H1 (cell line): ENCODE data around the gene CELF5. TPM values are rescaled to one million over a fixed set of nuclear protein-coding genes. Genes with fewer than 3 reads are reported as not detected.

ENCODE experiments used
- CTCF ChIA-PET: fragments of 300-600 bp; sonication (Branson Sonifier 250); formaldehyde crosslinking; loops from one replicate; lab custom pipeline; 2021; ENCODE audit not compliant: partially characterized antibody; lab: Charles Lee
- POLR2A ChIA-PET: fragments of 300-600 bp; sonication (Branson Sonifier 250); formaldehyde crosslinking; loops from one replicate; lab custom pipeline; 2021; ENCODE audit warnings: inconsistent platforms; ENCODE audit not compliant: partially characterized antibody; lab: Charles Lee
- DNase-seq, 2 experiments: peaks; one replicate each; pipeline versions ENCODE4 v3.0.0 to v3.0.0-alpha.2; 2010 to 2022; ENCODE audit warnings: low spot score in 2 of 2, low read depth in 1 of 2, mixed read lengths in 1 of 2
- FAIRE-seq: peaks from 2 replicates; lab custom pipeline; 2011; peaks lifted over from hg19 to GRCh38; lab: Jason Lieb, UNC
- H2AFZ ChIP-seq: 2 replicates; pipeline ENCODE4 v1.8.1; 2012; ENCODE audit warnings: low read length, inconsistent platforms
- H2AK5ac ChIP-seq: 2 replicates; pipeline ENCODE4 v1.6.1; 2013; ENCODE audit warnings: low read depth, low read length
- H2BK120ac ChIP-seq: replicated peaks from 2 replicates; pipeline ENCODE3; 2013; ENCODE audit warnings: low read depth, low read length, inconsistent platforms
- H2BK12ac ChIP-seq: 2 replicates; pipeline ENCODE4 v1.6.1; 2013; ENCODE audit warnings: low read depth, low read length
- H2BK15ac ChIP-seq: 2 replicates; pipeline ENCODE4 v1.6.1; 2013; ENCODE audit warnings: low read length
- H2BK20ac ChIP-seq: 2 replicates; pipeline ENCODE4 v1.6.1; 2013; ENCODE audit warnings: low read length
- H2BK5ac ChIP-seq: 2 replicates; pipeline ENCODE4 v1.6.1; 2013; ENCODE audit warnings: low read depth, low read length
- H3K14ac ChIP-seq: 2 replicates; pipeline ENCODE4 v1.6.1; 2013; ENCODE audit warnings: inconsistent platforms; ENCODE audit not compliant: insufficient read length
- H3K18ac ChIP-seq: 2 replicates; pipeline ENCODE4 v1.6.1; 2013; ENCODE audit warnings: low read length; ENCODE audit errors: extremely low read depth
- H3K23ac ChIP-seq: 2 replicates; pipeline ENCODE4 v1.6.1; 2013; ENCODE audit warnings: inconsistent platforms; ENCODE audit not compliant: insufficient read length
- H3K23me2 ChIP-seq: 2 replicates; pipeline ENCODE4 v1.6.1; 2013; ENCODE audit warnings: low read depth, low read length
- H3K27ac ChIP-seq: 2 replicates; pipeline ENCODE4 v1.6.1; 2011; ENCODE audit warnings: low read depth, low read length, inconsistent platforms
- H3K27me3 ChIP-seq, 4 experiments: replicated peaks in 1 of 4; 1 replicate in 1 of 4; 2 replicates in 3 of 4; pipeline versions ENCODE4 v1.6.1 to v1.8.1; 2011 to 2013; ENCODE audit warnings: low read length in 3 of 4, mild to moderate bottlenecking in 3 of 4, inconsistent platforms in 2 of 4, mixed read lengths in 2 of 4, moderate library complexity in 1 of 4; ENCODE audit not compliant: control insufficient read depth in 3 of 4, insufficient read depth in 3 of 4; ENCODE audit errors: extremely low read depth in 1 of 4
- H3K36me3 ChIP-seq, 4 experiments: 2 replicates each; pipeline versions ENCODE4 v1.6.1 to v1.8.1; 2011 to 2013; ENCODE audit warnings: mild to moderate bottlenecking in 4 of 4, low read length in 3 of 4, moderate library complexity in 2 of 4, control low read depth in 1 of 4, inconsistent platforms in 1 of 4; ENCODE audit not compliant: insufficient read depth in 4 of 4, control insufficient read depth in 2 of 4
- H3K4ac ChIP-seq: replicated peaks from 2 replicates; pipeline ENCODE3; 2013; ENCODE audit warnings: low read length, low read depth, mixed read lengths, inconsistent platforms; ENCODE audit not compliant: insufficient read length
- H3K4me1 ChIP-seq, 4 experiments: replicated peaks in 1 of 4; 1 replicate in 1 of 4; 2 replicates in 3 of 4; pipeline versions ENCODE4 v1.6.1 to v1.8.1; 2011 to 2013; ENCODE audit warnings: low read length in 3 of 4, inconsistent platforms in 2 of 4, mixed read lengths in 1 of 4; ENCODE audit not compliant: insufficient read depth in 4 of 4, control insufficient read depth in 3 of 4
- H3K4me2 ChIP-seq, 2 experiments: 2 replicates each; pipeline versions ENCODE4 v1.6.1 to v1.8.1; 2011 to 2013; ENCODE audit warnings: low read depth in 2 of 2, low read length in 2 of 2, control low read depth in 1 of 2, inconsistent platforms in 1 of 2, mild to moderate bottlenecking in 1 of 2; ENCODE audit not compliant: insufficient read depth in 1 of 2
- H3K4me3 ChIP-seq, 4 experiments: fragments of 200-600, 300-600 bp in 1 of 4; sonication (generic), shearing (Covaris generic), sonication (Bioruptor Twin) in 1 of 4; 2 replicates each; pipeline versions ENCODE4 v1.5.1 to v1.8.1; 2011 to 2016; ENCODE audit warnings: low read length in 4 of 4, low read depth in 3 of 4, control low read depth in 2 of 4, inconsistent platforms in 2 of 4, mild to moderate bottlenecking in 2 of 4, mixed read lengths in 1 of 4, moderate library complexity in 1 of 4; ENCODE audit not compliant: insufficient read depth in 2 of 4; ENCODE audit errors: extremely low read depth in 1 of 4
- H3K56ac ChIP-seq: replicated peaks from 2 replicates; pipeline ENCODE3; 2013; ENCODE audit warnings: low read depth, mild to moderate bottlenecking, mixed read lengths, low read length, inconsistent platforms; ENCODE audit not compliant: insufficient read length
- H3K79me1 ChIP-seq: 2 replicates; pipeline ENCODE4 v1.6.1; 2013; ENCODE audit warnings: low read depth, low read length, control low read depth
- H3K79me2 ChIP-seq, 2 experiments: 2 replicates each; pipeline versions ENCODE4 v1.6.1 to v1.8.1; 2012 to 2013; ENCODE audit warnings: low read length in 2 of 2, mild to moderate bottlenecking in 2 of 2, inconsistent platforms in 1 of 2; ENCODE audit not compliant: insufficient read depth in 2 of 2, control insufficient read depth in 1 of 2
- H3K9ac ChIP-seq, 4 experiments: replicated peaks in 1 of 4; 1 replicate in 1 of 4; 2 replicates in 3 of 4; pipeline versions ENCODE4 v1.6.1 to v1.8.1; 2011 to 2013; ENCODE audit warnings: low read depth in 3 of 4, low read length in 3 of 4, control low read depth in 2 of 4, mild to moderate bottlenecking in 2 of 4, moderate library complexity in 2 of 4, inconsistent platforms in 1 of 4; ENCODE audit errors: extremely low read depth in 1 of 4
- H3K9me3 ChIP-seq, 2 experiments: 2 replicates each; pipeline versions ENCODE4 v1.6.1 to v1.8.1; 2012 to 2013; ENCODE audit warnings: mild to moderate bottlenecking in 2 of 2, moderate library complexity in 2 of 2, control low read depth in 1 of 2, inconsistent platforms in 1 of 2, low read depth in 1 of 2, low read length in 1 of 2, mixed read lengths in 1 of 2; ENCODE audit not compliant: insufficient read depth in 2 of 2
- H4K20me1 ChIP-seq, 2 experiments: replicated peaks in 1 of 2; 2 replicates each; pipeline versions ENCODE3 to v1.8.1; 2011 to 2013; ENCODE audit warnings: inconsistent platforms in 2 of 2, low read length in 2 of 2, mild to moderate bottlenecking in 1 of 2; ENCODE audit not compliant: insufficient read depth in 2 of 2, control insufficient read depth in 1 of 2
- H4K5ac ChIP-seq: 2 replicates; pipeline ENCODE4 v1.6.1; 2013; ENCODE audit warnings: low read length, low read depth, mixed read lengths, inconsistent platforms; ENCODE audit not compliant: insufficient read length
- H4K8ac ChIP-seq: 2 replicates; pipeline ENCODE4 v1.8.0; 2013; ENCODE audit warnings: mild to moderate bottlenecking, moderate library complexity, low read length, inconsistent platforms; ENCODE audit not compliant: insufficient read depth; ENCODE audit errors: extremely low read depth
- H4K91ac ChIP-seq: replicated peaks from 2 replicates; pipeline ENCODE3; 2013; ENCODE audit warnings: low read length, mixed read lengths, inconsistent platforms; ENCODE audit not compliant: insufficient read length
- KDM5A ChIP-seq: fragments of 200-600 bp; IDR thresholded peaks from 2 replicates; pipeline ENCODE4 v1.7.1; 2012; ENCODE audit warnings: mild to moderate bottlenecking, low read length, inconsistent platforms, mixed read lengths
- RBBP5 ChIP-seq: IDR thresholded peaks from 2 replicates; pipeline ENCODE4 v1.7.1; 2012; ENCODE audit warnings: low read depth, mild to moderate bottlenecking, inconsistent platforms, low read length, moderate library complexity, borderline replicate concordance
- RXRA ChIP-seq: IDR thresholded peaks from 2 replicates; pipeline ENCODE4 v1.6.1; 2011; ENCODE audit warnings: low read depth, mild to moderate bottlenecking, low read length, moderate library complexity; ENCODE audit not compliant: insufficient read depth
- SIRT6 ChIP-seq: IDR thresholded peaks from one replicate; pipeline ENCODE4 v1.7.1; 2012; ENCODE audit warnings: low read length, inconsistent platforms
- WGBS, 2 experiments: shearing (Covaris generic) in 1 of 2; methylation state at CpG; one replicate each; pipeline versions ENCODE4 v1.1.6 to v1.1.7; 2013 to 2015; ENCODE audit warnings: low lambda C conversion rate in 2 of 2, mixed read lengths in 2 of 2, inconsistent platforms in 1 of 2, low coverage in 1 of 2, missing lambda C conversion rate in 1 of 2; ENCODE audit not compliant: insufficient replicate concordance in 2 of 2, insufficient coverage in 1 of 2, insufficient read length in 1 of 2; ENCODE audit errors: extremely low coverage in 1 of 2, missing lambda C conversion rate in 1 of 2; 5-methylcytosine and 5-hydroxymethylcytosine counted together
- polyA plus RNA-seq, 7 experiments: library from polyadenylated mRNA; depleted of rRNA in 3 of 7; stranded (reverse) in 5 of 7; unstranded in 2 of 7; fragments of >200 nt in 5 of 7; fragments of 200-250 nt in 2 of 7; gene quantifications; 1 replicate in 5 of 7; 2 replicates in 1 of 7; 4 replicates in 1 of 7; pipeline versions ENCODE4 v1.2.1 to v1.2.3, GENCODE V29; 2011 to 2013; ENCODE audit warnings: missing spikeins in 2 of 7, mixed read lengths in 2 of 7
- total RNA-seq: library from RNA; stranded (reverse); fragmentation: NEBNext Ultra II Directional; extraction: Animal tissue kit (Norgen Biotek cat#: 25700); gene quantifications from 2 replicates; pipeline ENCODE4 v1.2.1, GENCODE V29; 2021

The CELF5 gene
- total and polyA plus RNA-seq, 2 of the 8 experiments (the other 6 are each of a cell fraction or from before 2014, with no cell fraction given) = 9.8 to 15.0 TPM

DNA sequence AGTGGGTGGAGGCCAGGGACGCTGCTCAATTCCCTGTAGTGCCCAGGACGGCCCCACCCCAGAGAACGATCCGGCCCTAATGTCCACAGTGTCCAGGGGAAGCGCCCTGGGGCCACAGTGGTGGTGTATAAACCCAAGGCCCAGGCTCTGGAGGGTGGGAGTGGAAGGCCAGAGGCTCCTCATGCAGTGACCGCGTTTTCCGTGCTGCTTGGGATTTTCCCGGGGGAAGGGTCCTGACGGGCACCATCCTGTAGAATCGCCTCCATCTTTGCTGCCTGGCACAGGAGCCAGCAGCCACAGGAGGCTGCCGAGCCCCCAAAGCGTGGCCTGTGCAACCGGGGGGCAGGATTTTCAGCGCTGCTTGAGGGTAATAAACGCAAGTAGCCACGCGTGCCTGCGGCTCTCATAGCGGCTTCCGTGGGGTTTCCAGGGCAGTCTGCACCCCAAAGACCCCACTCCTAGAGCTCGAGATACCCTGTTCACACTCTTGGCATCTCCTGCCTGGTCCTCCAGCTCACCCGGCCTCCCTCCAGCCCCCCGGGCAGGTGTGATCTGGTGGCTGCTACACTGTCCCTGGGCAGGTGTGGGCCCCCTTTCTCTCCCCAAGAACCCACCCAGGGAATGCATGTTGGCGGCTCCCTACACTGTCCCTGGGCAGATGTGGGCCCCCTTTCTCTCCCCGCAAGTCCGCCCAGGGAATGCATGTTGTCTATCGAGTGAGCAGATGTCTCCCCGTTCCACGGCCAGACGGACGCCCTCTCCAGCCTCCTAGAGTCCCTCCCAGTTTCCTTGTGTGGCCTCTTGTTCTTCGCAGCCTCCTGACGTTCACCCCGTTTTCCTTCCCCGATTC lies 36.6 kb upstream of the CELF5 start:
- CTCF ChIA-PET = interaction anchor here (0.9 to 1.7 kb wide), 2 partner anchors 24 to 78 kb away, joined by 3 to 5 read pairs; no protein-coding TSS in a partner anchor
- Histone ChIP-seq H2BK15ac (no peak overlapping the region), H3K18ac (no peak overlapping the region), H2BK20ac (no peak overlapping the region), H3K23ac (no peak overlapping the region), H3K9ac (no peak overlapping the region), H3K4me2 (no peak overlapping the region; a peak in 2 of 4 replicates), H3K4me1 (peaks cover 0 to 16% (median 10%) of the 10 kb centered on the region in 4 experiments; a peak in 6 of 7 replicates), H3K14ac (no peak overlapping the region), H3K23me2 (peaks cover 8% of the 10 kb centered on the region; the same call in 1 of the 2 replicates), H4K20me1 (peaks cover 34 to 41% of the 10 kb centered on the region in 2 experiments), H2AFZ (no peak overlapping the region), H3K4ac (no peak overlapping the region), H2AK5ac (no peak overlapping the region), H2BK5ac (no peak overlapping the region), H2BK12ac (no peak overlapping the region), H3K36me3 (peaks cover 0 to 3% (median 0%) of the 10 kb centered on the region in 4 experiments; a peak in 2 of 8 replicates), H3K56ac (no peak overlapping the region), H3K9me3 (no peaks in the 10 kb centered on the region), H3K27ac (no peak overlapping the region; the same call in 1 of the 2 replicates), H4K8ac (peak overlapping the region; percentile 36), H2BK120ac (no peak overlapping the region), H4K5ac (no peak overlapping the region), H3K27me3 (no peaks in the 10 kb centered on the region), H3K79me2 (peaks cover 13 to 63% of the 10 kb centered on the region in 2 experiments), H4K91ac (no peak overlapping the region), H3K79me1 (peaks cover 40% of the 10 kb centered on the region), H3K4me3 (peak overlapping the region in 1 of 4 experiments; percentile 84; a peak in 1 of 8 replicates)
- no peak for FAIRE-seq
- TF ChIP-seq RBBP5 = no peak
- TF ChIP-seq RXRA = no peak
- no peak for TF ChIP-seq KDM5A
- no peak for TF ChIP-seq SIRT6
- POLR2A ChIA-PET = interaction anchor here (0.6 to 1.7 kb wide), 2 partner anchors 15 to 1322 kb away, joined by 3 to 4 read pairs; no protein-coding TSS in a partner anchor
- no peak for DNase-seq
- 93% methylated on average over 27 of the region's 36 CpGs; no CpG with 5 or more reads in 1 of the 2 experiments for WGBS, 2 experiments
